Dendritic cell treated with granulocyte-macrophage colony-stimulating factor and Interleukin-4, amounts not matched to agents 40 ng/mL and 50 ng/mL, for 4 days (primary cell): ENCODE measurements around the gene PRR7.

Source experiments
- H3K27ac Mint-ChIP-seq: one replicate; pipeline ENCODE4 v1.8.0; 2022; ENCODE audit warnings: mild to moderate bottlenecking, mixed read lengths
- H3K27me3 Mint-ChIP-seq: one replicate; pipeline ENCODE4 v1.8.0; 2022; ENCODE audit warnings: mild to moderate bottlenecking, mixed read lengths
- H3K36me3 Mint-ChIP-seq: one replicate; pipeline ENCODE4 v1.8.0; 2022; ENCODE audit warnings: low read depth, mixed read lengths
- H3K4me1 Mint-ChIP-seq: one replicate; pipeline ENCODE4 v1.8.0; 2022; ENCODE audit warnings: low read depth, mixed read lengths
- H3K4me3 Mint-ChIP-seq: one replicate; pipeline ENCODE4 v1.8.0; 2022; ENCODE audit warnings: mild to moderate bottlenecking, moderate library complexity, mixed read lengths
- H3K9me3 Mint-ChIP-seq: one replicate; pipeline ENCODE4 v1.8.0; 2022; ENCODE audit warnings: mixed read lengths
- intact Hi-C: fragments of 100-400 bp; cut with micrococcal nuclease; formaldehyde crosslinking; loops from one replicate; pipeline ENCODE4 v1.15.0; 2022

PRR7 gene, protein sequence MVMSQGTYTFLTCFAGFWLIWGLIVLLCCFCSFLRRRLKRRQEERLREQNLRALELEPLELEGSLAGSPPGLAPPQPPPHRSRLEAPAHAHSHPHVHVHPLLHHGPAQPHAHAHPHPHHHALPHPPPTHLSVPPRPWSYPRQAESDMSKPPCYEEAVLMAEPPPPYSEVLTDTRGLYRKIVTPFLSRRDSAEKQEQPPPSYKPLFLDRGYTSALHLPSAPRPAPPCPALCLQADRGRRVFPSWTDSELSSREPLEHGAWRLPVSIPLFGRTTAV

DNA sequence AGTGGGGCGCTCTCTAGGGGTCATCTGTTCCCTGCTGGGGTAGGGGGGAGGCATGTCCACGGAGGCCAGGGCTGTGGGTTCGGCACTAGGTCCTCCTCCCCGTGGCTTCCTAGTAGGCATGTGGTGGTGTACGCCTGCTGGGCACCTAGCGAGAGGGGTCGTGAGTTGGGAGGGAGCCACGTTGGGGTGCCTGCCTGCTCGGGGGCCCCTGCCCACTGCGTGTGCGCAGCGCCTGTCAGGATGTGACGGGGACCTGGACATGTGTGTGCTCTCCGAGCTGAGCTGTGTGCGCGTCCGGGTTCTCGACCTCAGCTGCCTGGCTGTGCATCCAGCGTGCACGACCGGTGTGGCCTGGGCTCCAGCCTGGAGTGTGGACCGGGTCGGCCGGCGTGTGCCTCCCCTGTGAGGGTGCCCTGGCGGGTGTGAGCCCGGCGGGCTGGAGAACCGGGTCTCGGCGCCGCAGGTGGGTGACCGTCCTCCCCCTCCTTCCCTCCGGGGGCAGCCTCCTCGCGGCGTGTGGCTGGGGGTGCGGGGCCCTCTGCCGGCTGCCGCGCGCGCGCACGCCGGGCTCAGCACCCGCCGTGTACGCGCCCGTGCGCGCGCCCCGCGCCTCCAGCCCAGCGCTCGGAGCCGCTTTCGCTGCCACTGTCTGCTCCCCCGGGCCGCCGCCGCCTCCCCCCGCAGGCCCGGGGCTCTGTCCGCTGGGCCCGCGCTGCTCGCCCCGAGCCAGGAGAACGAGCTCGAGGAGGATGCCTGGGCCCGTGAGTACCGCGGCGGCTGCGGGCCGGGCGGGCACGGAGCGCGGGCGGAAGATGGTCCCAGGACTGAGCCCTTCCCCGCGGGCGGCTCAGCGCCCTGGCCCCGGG is at the start of gene PRR7:
Gene PRR7 (plus strand): TSS at position 615 of the 866 bp plus-strand sequence. CDS start 8,254 bp downstream, outside the sequence.
- intact Hi-C loops, result no loop called here

DNA sequence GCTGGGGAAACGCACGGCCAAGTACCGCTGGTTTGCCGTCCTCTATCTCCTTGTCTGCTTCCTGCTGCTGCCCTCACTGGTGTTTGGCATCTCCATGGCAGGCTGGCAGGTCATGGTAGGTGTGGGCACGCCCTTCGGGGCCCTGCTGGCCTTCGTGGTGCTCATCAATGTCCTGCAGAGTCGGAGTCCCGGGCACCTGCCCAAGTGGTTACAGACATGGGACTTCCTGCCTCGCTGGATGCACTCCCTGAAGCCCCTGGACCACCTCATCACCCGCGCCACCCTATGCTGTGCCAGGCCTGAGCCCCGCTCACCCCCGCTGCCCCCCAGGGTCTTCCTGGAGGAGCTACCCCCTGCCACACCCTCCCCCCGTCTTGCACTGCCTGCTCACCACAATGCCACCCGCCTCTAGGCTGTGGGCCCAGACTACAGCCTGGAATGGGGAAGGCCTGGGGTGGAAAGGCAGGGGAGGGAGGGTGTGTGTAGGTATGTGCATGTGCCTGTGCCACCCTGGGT is 48.7 kb upstream of the PRR7 start:
- H3K36me3 Mint-ChIP-seq, result no peaks in the 10 kb centered on the region
- intact Hi-C loops, result no loop called here
- no peaks in the 10 kb centered on the region for H3K9me3 Mint-ChIP-seq
- peaks cover 26% of the 10 kb centered on the region for H3K4me1 Mint-ChIP-seq
- H3K4me3 Mint-ChIP-seq, result no peak overlapping the region
- H3K27me3 Mint-ChIP-seq, result peaks cover 65% of the 10 kb centered on the region
- no peak overlapping the region for H3K27ac Mint-ChIP-seq

More for the DNA sequence above, at the start of gene PRR7:
- H3K27me3 Mint-ChIP-seq, result peaks cover 48% of the 10 kb centered on the region
- peaks cover 56% of the 10 kb centered on the region for H3K4me1 Mint-ChIP-seq
- peaks cover 26% of the 10 kb centered on the region for H3K36me3 Mint-ChIP-seq
- H3K4me3 Mint-ChIP-seq, result peak within 1 kb of the TSS; percentile 61
- no peaks in the 10 kb centered on the region for H3K9me3 Mint-ChIP-seq
- no peak within 1 kb of the TSS for H3K27ac Mint-ChIP-seq

DNA sequence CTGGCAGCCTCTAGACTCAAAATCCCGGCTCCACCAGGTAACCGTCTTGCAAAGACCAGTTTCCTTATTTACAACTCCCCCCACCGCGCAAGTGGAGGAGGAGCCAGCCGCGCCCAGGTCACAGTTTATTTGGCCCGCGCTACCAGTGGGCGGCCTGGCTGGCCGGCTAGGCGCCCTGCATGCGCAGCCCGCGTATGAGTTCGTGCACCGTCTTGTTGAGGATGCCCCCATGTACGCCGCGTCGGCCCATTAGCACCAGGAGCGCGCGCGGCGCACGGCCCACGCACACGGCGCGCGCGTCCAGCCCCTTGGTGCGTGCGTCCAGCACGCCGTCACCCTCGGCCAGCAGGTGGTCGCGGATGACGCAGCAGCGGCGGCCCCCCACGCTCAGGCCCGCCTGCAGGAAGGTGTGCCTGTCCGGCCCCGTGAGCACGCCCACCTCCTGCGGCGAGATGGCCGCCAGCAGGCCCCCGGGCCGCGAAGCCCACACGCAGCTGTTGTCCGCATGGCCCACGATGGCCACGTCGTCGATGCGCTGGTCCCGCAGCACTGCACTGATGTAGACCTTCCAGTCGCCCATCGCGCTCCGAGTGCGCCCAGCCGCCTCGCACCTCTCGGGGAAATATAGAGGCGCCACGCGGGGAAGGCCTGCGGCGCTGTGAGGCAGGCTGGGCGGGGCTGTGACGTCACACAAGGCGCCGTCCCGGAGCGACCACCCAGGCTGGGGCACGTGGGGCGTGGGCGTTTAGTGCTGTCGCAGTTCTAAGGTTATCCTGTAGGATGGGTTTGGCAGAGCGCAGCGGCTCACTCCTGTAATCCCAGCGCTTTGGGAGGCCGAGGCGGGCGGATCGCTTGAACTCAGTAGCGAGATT is 46.4 kb upstream of the PRR7 start, which contains the start of gene PFN3:
Gene PFN3 (minus strand): TSS at position 665 of the 872 bp plus-strand sequence. CDS start 85 bp downstream, at position 580.
- H3K27ac Mint-ChIP-seq, result no peak within 1 kb of the TSS
- H3K36me3 Mint-ChIP-seq, result no peaks in the 10 kb centered on the region
- H3K4me1 Mint-ChIP-seq, result peaks cover 35% of the 10 kb centered on the region
- no peaks in the 10 kb centered on the region for H3K9me3 Mint-ChIP-seq
- no peak within 1 kb of the TSS for H3K4me3 Mint-ChIP-seq
- peaks cover 86% of the 10 kb centered on the region for H3K27me3 Mint-ChIP-seq
- intact Hi-C loops, result loop anchor here (5.0 kb wide), 1 partner anchor 107 kb away; the partner anchor contains the start of gene DOK3

DNA sequence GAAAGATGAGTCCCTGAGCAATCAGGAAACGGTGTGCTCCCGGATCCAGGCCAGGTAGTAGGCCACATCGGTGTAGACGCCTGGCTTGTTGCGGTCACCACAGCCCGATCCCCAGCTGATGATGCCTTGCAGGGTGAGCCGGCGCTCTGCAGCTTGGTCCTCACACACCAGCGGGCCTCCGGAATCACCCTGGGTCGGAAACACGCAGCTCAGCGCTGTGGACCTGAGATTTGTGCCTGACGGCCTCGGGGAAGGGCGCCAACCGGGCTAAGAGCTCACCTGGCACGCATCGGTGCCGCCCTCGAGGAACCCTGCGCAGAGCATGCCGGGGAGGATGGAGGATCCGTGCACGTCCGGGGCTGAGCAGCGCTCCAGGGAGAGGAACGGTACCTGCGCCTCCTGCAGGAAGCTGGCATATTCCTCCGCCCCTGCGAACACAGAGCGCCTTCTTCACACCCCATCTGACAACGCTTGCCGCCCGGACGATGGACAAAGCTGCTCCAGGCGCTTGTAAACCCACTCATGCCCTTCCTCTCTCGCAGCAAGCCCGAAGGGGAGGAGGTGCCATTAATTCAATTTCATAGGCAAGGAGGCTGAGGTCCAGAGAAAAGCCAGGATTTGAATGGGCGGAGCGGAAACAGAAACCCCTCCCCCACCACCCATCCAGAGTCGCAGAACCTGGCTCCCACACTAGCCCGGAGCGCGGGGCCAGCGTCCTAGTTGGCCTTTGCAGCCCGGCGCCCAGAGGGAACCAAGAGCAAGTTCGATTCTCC is 44.2 kb upstream of the PRR7 start:
- intact Hi-C loops, result loop anchor here (5.0 kb wide), 1 partner anchor 105 kb away; the partner anchor contains the start of gene DOK3
- H3K4me1 Mint-ChIP-seq, result peaks cover 42% of the 10 kb centered on the region
- H3K27me3 Mint-ChIP-seq, result peaks cover 75% of the 10 kb centered on the region
- H3K36me3 Mint-ChIP-seq, result no peaks in the 10 kb centered on the region
- no peaks in the 10 kb centered on the region for H3K9me3 Mint-ChIP-seq
- no peak overlapping the region for H3K4me3 Mint-ChIP-seq
- H3K27ac Mint-ChIP-seq, result no peak overlapping the region

DNA sequence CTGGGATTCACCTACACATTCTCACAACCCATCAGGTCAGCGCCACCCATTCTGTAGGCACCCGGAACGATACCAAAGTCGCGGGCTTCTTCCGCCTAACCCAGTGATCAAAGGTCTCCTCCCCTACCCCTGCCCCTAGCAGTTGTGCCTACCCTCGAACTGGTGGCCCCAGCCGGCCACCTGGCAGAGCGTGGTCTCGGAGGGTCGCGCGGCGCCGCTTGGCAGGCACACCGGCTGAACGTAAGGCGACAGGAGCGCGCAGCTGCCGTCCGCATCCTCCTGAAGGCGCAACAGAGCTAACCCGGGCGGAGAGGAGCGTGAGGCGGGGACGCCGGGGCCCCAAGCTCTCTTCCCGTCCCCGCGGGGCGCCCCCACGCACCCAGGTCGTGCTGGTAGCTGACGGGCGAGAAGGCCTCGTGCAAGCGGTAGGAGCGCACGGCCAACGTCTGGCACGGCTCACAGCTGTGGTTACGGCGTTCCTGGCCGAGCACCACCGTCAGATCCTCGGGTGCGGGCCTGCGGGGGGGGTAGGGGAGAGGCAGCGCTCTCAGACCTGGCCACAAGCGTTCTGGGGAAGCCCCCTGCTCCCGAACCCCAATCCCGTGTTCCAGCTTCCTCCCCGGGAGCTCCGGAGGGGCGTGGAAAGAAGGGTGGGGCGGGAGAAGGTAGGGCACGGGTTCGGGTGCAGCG is 43.4 kb upstream of the PRR7 start:
- Mint-ChIP-seq H3K27me3 (peaks cover 72% of the 10 kb centered on the region), H3K9me3 (no peaks in the 10 kb centered on the region), H3K36me3 (no peaks in the 10 kb centered on the region), H3K4me3 (peak overlapping the region; percentile 69), H3K4me1 (peaks cover 42% of the 10 kb centered on the region), H3K27ac (no peak overlapping the region)
- intact Hi-C loops, result loop anchor here (5.0 kb wide), 1 partner anchor 104 kb away; the partner anchor contains the start of gene DOK3

DNA sequence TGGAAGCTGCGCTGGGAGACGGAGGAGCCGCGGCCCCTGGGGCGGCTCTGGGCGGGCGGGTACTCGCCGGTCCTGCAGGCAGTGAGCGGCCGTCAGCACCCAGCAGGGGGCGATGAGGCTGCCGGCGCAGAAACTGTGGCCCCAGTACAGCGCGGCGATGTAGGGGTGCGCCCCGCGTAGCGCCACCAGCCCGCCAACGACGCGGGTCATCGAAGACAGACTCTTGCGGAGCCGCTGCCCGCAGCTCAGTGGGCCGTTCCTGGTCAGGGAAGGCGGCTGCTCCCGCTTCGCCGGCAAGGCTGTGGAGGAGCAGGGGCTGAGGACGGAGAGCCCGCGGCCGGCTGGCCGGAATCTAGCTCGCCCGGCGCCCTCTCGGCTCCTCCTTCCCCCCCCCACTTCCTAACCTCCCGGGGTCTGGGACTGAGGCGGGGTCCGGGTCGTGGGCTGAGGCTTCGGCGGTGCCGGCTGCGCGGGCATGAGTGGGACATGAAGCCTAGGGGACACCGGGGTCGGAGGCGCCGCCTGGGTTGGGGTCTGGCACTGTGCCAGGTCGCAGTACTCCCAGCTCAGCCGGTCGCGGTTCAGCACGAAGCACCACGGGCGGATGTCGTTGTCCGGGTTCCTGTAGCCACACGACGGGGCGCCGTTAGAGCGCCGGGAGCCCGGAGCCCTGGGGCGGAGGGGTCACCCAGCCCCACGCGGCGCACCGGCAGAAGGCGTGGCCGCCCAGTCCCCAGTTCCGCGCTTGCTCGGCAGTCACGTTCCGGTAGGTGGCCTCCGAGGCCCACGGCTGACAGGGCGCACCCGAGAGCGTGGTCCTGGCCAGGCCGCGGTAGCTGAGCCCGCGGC is 42.6 kb upstream of the PRR7 start:
- no peaks in the 10 kb centered on the region for H3K36me3 Mint-ChIP-seq
- H3K4me1 Mint-ChIP-seq, result peaks cover 44% of the 10 kb centered on the region
- peak overlapping the region; percentile 69 for H3K4me3 Mint-ChIP-seq
- H3K27ac Mint-ChIP-seq, result no peak overlapping the region
- H3K9me3 Mint-ChIP-seq, result no peaks in the 10 kb centered on the region
- intact Hi-C loops, result loop anchor here (1.0 to 5.0 kb wide), 2 partner anchors 50 to 103 kb away; partner anchors contain the start of gene DOK3
- peaks cover 65% of the 10 kb centered on the region for H3K27me3 Mint-ChIP-seq

DNA sequence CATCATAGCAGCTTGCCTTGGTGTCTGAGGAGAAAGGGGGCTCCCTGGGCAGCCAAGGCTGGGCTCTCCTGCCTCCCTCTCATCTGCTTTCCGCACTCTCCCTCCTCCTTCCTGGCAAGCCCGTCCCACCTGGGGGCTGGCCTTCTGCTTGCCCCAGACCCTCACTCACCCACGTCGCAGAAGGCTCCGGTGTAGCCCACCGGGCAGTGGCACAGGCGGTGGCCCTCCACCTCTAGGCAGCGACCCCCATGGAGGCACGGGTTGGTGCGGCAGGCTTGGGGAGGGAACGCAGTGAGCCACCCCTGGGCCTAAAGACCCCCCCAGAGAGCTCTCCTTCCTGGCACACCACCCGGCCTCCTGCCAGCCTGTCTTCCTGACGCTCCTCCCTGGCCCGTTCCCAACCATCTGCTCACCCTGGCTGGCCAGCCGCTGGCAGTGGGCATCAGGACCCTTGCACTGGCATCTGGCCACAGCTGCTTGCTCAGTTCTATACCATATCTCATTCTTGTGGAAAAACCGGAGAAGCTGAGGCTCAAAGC is 41.9 kb upstream of the PRR7 start:
- Mint-ChIP-seq H3K27ac (no peak overlapping the region), H3K4me3 (peak overlapping the region; percentile 69), H3K9me3 (no peaks in the 10 kb centered on the region), H3K27me3 (peaks cover 65% of the 10 kb centered on the region), H3K4me1 (peaks cover 48% of the 10 kb centered on the region), H3K36me3 (no peaks in the 10 kb centered on the region)
- intact Hi-C loops, result loop anchor here (1.0 to 5.0 kb wide), 2 partner anchors 50 to 103 kb away; partner anchors contain the start of gene DOK3

DNA sequence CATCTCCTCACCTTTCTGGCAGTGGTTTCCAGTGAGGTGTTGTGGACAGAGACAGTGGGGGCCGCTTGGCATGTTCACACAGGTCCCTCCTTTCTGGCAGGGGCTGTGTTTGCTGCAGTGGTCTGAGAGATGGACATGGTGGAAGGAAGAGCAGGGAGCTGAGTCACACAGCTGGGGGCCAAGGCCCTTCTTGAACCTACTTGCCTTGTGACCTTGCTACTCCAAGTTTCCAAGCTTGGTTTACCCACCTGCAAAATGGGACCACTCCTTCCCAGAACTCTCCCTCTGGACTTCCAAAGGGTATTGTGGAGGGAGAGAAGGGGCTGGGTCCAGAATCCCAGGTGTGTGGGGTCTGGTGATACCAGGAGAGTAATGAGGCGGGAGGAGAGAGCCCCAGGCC is 41.3 kb upstream of the PRR7 start:
- Mint-ChIP-seq H3K9me3 (no peaks in the 10 kb centered on the region), H3K27ac (peak overlapping the region; percentile 34), H3K4me3 (no peak overlapping the region), H3K4me1 (peaks cover 48% of the 10 kb centered on the region), H3K27me3 (peaks cover 59% of the 10 kb centered on the region), H3K36me3 (no peaks in the 10 kb centered on the region)
- intact Hi-C loops, result no loop called here

DNA sequence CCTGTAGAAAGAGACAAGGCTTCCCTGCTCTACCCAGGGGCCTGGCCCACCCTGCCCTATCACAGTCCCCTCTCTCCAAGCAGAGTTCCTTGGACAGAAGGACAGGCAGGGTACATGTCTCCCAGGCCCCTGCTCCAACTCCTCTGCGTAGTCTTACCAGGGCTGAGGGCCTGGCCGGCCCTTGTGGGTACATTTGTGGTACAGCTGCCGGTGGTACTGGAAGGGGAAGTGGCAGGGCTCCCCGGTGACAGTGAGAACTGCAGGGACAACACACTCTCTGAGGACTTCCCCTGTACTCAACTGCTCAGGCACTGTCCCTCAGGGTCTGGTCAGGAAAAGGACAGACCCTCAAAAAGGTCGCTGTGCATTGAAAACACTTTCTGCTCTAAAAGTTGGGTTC is 40.8 kb upstream of the PRR7 start:
- Mint-ChIP-seq H3K27me3 (peaks cover 55% of the 10 kb centered on the region), H3K27ac (peak overlapping the region; percentile 34), H3K9me3 (no peaks in the 10 kb centered on the region), H3K4me3 (no peak overlapping the region), H3K36me3 (no peaks in the 10 kb centered on the region), H3K4me1 (peaks cover 53% of the 10 kb centered on the region)
- intact Hi-C loops, result no loop called here

DNA sequence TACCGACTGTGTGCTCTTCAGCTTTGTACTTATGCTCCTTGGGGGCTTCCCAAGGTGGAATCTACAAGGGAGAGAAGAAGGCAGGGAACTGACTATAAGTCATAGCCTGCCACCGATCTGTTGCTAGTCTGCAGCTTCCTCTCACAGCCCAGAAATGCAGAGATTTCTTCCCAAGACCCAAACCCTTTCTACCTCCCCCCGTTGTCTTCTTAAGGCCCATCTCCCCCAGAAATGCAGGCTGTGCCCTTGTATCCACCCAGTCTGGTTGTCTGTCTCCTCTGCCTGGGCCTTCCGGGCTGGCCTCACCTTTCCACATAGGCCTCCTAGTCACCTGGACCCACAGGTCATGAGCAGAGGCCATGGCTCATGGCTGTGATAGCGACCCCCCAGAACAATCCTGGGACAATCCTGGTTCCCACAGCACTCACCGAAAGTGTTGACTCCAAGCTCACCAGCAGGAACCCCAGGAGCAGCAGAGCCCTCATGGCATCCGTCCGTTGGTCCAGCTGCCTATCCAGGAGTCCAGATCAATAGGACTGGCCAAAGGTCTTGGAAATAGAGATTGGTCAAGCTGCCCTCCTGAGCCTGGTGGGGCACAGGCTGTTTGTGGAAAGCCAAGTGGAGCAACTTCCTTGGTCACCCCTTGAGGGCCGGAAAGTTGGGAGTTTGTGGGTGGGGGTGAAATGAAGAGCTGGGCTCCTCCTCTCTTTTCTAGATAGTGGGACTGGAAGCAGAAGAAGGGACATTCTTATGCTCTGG is 37.4 kb upstream of the PRR7 start, which contains the start of gene F12:
Gene F12 (minus strand): TSS at position 522 of the 759 bp plus-strand sequence. CDS start 37 bp downstream, at position 485.
- H3K4me3 Mint-ChIP-seq, result no peak within 1 kb of the TSS
- no peaks in the 10 kb centered on the region for H3K36me3 Mint-ChIP-seq
- peaks cover 47% of the 10 kb centered on the region for H3K4me1 Mint-ChIP-seq
- H3K9me3 Mint-ChIP-seq, result no peaks in the 10 kb centered on the region
- intact Hi-C loops, result no loop called here
- H3K27me3 Mint-ChIP-seq, result peaks cover 23% of the 10 kb centered on the region
- H3K27ac Mint-ChIP-seq, result no peak within 1 kb of the TSS

DNA sequence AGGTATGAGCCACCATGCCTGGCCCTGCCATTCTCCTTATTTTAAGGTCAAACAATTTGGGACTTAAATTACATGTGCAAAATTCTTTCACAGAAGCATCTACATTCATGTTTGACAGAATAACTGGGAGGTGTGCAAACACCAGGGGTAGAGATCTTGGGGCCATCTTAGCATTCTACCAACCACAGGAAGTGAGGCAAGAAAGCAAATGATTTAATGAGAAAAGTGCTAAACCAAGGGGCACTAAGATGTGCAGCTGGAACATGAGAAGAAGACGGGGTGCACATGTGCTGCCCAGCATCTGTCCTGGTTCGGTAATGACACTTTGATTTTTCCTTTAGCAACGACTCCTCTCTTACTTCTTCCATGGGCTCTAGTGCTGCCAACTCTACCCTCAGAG is 36.0 kb upstream of the PRR7 start:
- H3K36me3 Mint-ChIP-seq, result no peaks in the 10 kb centered on the region
- intact Hi-C loops, result no loop called here
- no peak overlapping the region for H3K27ac Mint-ChIP-seq
- no peak overlapping the region for H3K4me3 Mint-ChIP-seq
- H3K4me1 Mint-ChIP-seq, result peaks cover 41% of the 10 kb centered on the region
- H3K9me3 Mint-ChIP-seq, result no peaks in the 10 kb centered on the region
- peaks cover 13% of the 10 kb centered on the region for H3K27me3 Mint-ChIP-seq
